NCI-H2196 (cell line): ENCODE measurements around the gene DCK.
"Not testable (repeated sequence)": the region's sequence is repeated elsewhere in the genome, so short reads cannot be mapped to it uniquely, and the experiment has no call there.

Source experiments
- DNase-seq: peaks from one replicate; lab custom pipeline; 2025; ENCODE audit not compliant: unreplicated experiment; lab: John Stamatoyannopoulos, UW

DCK gene

DNA sequence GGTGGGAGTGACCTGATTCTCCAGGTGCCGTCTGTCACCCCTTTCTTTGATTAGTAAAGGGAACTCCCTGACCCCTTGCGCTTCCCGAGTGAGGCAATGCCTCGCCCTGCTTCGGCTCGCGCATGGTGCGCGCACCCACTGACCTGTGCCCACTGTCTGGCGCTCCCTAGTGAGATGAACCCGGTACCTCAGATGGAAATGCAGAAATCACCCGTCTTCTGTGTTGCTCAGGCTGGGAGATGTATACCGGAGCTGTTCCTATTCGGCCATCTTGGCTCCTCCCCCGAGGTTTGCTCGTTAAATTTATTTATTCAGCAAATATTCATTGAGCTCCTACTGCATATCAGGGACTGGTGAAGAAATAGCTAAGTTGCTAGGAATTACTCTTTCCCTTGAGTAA lies 66.1 kb downstream of the DCK start:
- not testable (repeated sequence) for DNase-seq

DNA sequence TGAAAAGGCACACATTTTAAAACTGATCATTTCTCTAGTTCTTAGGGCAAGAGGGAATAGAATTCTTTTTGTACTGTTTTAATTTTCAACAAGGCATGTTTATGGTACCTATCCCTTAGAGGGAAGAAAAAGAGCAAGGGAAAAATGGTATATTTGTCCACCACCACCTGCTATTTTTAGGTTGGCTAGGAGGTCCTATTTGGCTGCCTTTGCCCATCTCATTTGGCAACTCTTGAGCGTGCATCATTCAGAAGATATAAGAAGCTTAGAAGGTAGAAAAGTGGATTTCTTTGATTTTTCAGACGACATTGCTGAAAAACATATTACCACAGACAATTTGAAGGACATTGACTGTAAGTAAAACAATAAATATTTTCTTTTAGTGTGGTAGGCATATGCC lies 69.0 kb downstream of the DCK start:
- no peak for DNase-seq

DNA sequence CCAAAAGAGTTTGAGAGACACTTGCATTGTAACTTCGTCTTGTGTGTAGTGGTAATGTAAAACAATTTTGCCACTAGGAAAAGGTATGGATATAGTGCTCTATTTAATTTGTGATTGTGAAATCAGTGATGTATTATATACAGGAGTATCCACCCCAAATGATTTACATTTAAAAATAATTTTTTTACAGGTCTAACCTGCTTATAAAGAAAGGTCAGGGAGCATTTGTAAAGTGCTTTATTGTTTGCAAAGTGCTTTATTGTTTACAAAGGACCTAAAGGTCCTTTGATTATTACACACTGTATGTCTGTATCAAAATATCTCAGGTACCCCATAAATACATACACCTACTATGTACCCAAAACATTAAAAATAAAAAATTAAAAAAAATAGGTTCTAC lies 70.3 kb downstream of the DCK start:
- DNase-seq = no peak

DNA sequence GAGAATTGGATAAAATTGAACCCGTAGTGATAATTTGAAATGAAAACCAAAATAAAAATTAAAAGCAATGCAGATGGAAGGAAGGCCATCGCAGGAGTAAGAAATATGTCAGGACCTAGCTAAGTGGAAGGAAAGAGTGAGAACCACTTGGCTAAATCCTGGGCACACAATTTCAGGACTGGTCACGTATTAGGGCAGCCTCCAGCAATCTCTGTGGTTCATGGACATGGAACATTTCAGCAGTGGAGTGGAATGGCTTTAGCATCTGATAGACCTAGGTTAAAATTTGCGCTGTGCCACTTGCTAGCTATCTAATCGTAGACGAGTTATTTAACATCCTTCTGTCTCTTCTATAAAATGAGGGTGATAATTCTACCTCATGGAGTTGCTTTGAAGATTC lies 71.1 kb downstream of the DCK start:
- DNase-seq = no peak

DNA sequence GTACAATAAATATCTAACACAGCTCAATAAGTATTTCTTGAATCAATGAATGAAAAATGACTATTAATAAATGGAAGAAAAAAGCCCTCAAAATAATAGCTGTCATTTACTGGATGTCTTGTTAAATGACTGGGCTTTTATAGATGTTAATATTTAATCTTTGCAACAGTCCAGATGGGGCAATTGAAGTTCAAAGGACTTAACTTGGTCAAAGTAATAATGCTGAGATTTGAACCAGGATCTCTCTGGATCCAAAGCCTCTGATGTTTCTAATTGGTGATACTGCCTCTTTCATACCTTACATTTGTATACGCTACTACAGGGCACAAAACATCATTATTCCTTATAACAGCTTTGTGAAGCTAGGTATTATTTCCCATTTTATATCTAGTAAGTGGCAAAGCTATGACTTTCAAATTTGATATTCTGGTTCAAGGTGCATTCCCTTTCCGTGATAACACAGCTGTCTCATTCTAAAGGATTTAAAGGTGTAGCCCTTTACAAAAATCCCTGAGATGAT lies 72.6 kb downstream of the DCK start:
- no peak for DNase-seq

DNA sequence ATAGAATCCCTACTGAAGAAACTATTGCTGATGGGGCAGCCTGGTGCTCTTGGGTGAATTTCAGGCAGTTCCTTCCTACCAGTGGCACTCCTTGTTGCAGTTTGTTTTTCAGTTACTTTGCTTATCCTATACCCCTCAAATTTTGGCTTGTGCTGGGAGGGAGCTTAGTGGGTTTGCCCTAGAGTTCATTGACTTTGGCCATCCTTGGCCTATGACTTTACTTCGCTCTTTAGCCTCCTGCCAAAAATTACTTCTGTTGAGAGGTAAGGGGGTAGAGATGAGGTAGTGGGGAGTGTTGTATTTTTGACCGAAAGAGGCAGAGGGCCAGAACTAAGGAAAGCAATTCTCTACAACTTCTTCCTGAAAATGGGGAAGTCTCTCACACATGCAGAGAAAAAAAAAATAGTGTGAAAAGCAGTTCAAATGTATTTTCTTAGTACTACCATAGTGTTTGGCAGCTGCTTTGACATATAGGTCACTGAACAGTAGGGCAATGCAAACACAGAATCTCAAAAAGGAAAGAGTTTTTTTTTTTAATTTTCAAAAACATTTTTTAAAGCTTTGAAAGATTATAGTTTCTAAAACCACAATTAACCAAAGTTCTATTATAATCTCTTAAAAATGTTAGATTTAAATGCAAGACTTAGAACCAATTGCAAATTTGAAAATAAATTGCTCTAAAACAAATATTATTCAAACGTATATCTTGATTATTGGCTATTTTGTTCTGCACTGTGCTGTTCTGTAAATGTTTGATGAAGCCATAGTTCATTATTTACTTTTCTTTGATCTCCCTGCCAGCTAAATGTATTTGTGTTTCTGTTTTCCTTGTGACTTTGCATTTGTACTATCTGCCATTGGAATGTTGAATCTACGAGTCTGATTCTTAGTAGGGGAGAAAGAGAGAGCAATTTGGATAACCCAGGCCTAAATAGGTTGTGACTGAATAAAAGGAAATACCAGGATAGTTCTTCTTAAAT lies 73.6 kb downstream of the DCK start:
- DNase-seq = no peak

DNA sequence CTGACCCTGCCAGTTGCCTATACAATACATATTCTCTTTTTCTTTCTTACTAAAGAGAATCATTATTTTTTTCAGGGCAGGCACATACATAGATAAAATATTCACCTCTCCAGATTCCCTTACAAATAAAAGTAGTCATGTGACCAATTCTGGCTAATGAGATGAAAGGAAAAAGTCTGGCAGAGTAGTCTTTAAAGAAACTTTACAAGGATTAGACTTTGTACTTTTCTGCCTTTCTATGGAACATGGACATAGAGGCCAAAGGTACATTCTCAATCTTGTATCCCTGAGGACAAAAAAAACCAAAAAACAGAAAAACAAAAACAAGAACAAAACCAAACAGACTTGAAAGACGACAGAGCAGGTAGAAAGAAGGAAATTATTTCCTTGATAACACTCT lies 75.6 kb downstream of the DCK start:
- no peak for DNase-seq

DNA sequence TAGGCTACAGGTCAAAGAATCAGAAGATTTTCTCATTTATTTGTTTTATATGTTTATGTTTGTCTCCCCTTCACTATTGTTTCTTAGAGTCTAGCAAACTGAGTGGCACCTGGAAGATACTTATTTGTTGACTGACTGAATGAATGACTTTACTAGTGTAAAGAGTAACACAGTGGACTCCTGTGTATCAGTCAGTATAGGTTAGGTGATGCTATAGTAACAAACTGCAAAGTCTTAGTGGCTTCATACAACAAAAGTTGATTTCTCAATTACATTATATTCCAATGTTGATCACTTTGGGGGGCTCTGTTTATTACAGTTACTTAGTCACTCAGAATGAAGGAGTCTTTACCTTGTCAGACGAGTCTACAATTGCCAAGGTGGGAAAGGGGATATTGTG lies 76.6 kb downstream of the DCK start:
- DNase-seq = no peak

DNA sequence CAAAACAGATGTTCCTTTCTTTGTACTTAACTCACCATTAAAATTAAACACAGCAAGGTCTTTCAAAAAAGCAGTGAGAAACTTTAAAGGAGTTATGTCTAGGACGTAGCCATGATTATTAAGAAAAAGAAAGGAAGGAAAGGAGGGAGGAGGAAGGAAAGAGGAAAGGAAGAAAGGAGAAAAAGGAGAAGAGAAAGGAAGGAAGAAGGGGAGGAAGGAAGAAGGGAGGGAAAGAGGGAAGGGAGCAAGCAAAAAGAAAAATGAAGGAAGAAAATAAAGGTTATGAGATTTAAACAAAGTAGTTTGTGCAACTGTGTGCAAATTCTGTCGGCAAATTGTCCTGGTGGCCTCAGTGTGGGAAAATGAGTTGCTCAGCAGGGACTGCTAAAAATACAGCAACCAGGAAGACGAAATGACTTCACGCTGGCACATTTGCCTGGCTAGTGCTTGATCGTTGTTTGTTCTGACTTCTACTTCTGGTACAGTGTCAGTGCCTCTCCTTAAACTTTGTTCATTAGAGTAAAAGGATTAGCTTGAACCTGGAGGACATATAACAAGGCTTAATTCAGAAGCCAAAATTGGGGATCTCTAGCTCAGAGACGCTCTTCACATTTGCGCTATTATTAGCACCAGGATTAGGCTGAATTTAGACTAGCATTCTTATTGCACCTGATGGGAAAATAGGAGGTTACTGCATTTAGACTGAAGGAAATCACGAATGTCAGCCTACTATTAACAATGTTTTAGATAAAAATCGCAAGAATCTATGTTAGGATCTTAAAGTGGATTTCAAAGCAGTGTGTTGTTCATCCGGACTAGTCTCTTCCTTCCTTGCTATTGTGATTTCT lies 81.2 kb downstream of the DCK start:
- no peak for DNase-seq
